SK-N-SH treated with all-trans-retinoic acid at 6 μM for 48 hours (cell line): Measurements from ENCODE around the gene AAK1.

Experiments
- GLIS3 ChIP-seq: fragments of 250-450 bp; sonication (Bioruptor Pico); IDR thresholded peaks from 2 replicates; pipeline ENCODE4 v1.5.0; 2020; ENCODE audit warnings: mild to moderate bottlenecking, moderate library complexity
- TCF4 ChIP-seq: fragments of 250-450 bp; sonication (Bioruptor Pico); IDR thresholded peaks from 2 replicates; pipeline ENCODE4 v1.8.0; 2021; ENCODE audit warnings: mild to moderate bottlenecking, moderate library complexity, borderline replicate concordance
- ZFP30 ChIP-seq: fragments of 450-650 bp; formaldehyde crosslinking; IDR thresholded peaks from 2 replicates; pipeline ENCODE4 v1.5.0; 2022; ENCODE audit warnings: mild to moderate bottlenecking, moderate library complexity

GRCh38 chr2:69489793-69490192 lies 153.7 kb downstream of the AAK1 start:
- TF ChIP-seq GLIS3 (CRISPR knock-in tag) (no peak), ZFP30 (CRISPR knock-in tag) (no peak), TCF4 (CRISPR knock-in tag) (no peak)
